ENCODE data around the gene DPF3.
"Not testable (repeated sequence)": the region's sequence is repeated elsewhere in the genome, so short reads cannot be mapped to it uniquely, and the experiment has no call there.

The DPF3 gene

GRCh38 chr14:72876710-72877063 is 17.2 kb downstream of the DPF3 start:
- H3K4me3 ChIP-seq (ENCODE audit: low read depth, low read length): no peak overlapping the region
- DNase-seq (ENCODE audit: low read depth): no peak
- TF ChIP-seq, protein P1, sequence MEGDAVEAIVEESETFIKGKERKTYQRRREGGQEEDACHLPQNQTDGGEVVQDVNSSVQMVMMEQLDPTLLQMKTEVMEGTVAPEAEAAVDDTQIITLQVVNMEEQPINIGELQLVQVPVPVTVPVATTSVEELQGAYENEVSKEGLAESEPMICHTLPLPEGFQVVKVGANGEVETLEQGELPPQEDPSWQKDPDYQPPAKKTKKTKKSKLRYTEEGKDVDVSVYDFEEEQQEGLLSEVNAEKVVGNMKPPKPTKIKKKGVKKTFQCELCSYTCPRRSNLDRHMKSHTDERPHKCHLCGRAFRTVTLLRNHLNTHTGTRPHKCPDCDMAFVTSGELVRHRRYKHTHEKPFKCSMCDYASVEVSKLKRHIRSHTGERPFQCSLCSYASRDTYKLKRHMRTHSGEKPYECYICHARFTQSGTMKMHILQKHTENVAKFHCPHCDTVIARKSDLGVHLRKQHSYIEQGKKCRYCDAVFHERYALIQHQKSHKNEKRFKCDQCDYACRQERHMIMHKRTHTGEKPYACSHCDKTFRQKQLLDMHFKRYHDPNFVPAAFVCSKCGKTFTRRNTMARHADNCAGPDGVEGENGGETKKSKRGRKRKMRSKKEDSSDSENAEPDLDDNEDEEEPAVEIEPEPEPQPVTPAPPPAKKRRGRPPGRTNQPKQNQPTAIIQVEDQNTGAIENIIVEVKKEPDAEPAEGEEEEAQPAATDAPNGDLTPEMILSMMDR (IDR thresholded peaks at IDR 0.05; ENCODE audit: low read depth, low read length, missing control alignments): no peak

- no peak overlapping the region for H3K4me3 ChIP-seq (ENCODE audit: low read depth, low read length)
- DNase-seq (ENCODE audit: low read depth): no peak
Measured at GRCh38 chr14:72876005-72876709, 17.7 kb downstream of the DPF3 start.

GRCh38 chr14:72870878-72871277 is 23.0 kb downstream of the DPF3 start:
- H3K4me3 ChIP-seq (ENCODE audit: low read depth, low read length); DNase-seq (ENCODE audit: low read depth): not testable (repeated sequence)

More at GRCh38 chr14:72876005-72876709, 17.7 kb downstream of the DPF3 start:
- TF ChIP-seq, protein P1 (IDR thresholded peaks at IDR 0.05; ENCODE audit: low read depth, low read length, missing control alignments): no peak

- H3K4me3 ChIP-seq (ENCODE audit: low read depth, low read length): no peak overlapping the region
- no peak for DNase-seq (ENCODE audit: low read depth)
- TF ChIP-seq, protein P1 (IDR thresholded peaks at IDR 0.05; ENCODE audit: low read depth, low read length, missing control alignments): no peak
Measured at GRCh38 chr14:72869407-72870329, 24.2 kb downstream of the DPF3 start.

- TF ChIP-seq, protein P1 (IDR thresholded peaks at IDR 0.05; ENCODE audit: low read depth, low read length, missing control alignments): no peak
- DNase-seq (ENCODE audit: low read depth): no peak
- no peak overlapping the region for H3K4me3 ChIP-seq (ENCODE audit: low read depth, low read length)
Measured at GRCh38 chr14:72868500-72868899, 25.4 kb downstream of the DPF3 start.

- TF ChIP-seq, protein P1 (IDR thresholded peaks at IDR 0.05; ENCODE audit: low read depth, low read length, missing control alignments): no peak
- no peak overlapping the region for H3K4me3 ChIP-seq (ENCODE audit: low read depth, low read length)
- no peak for DNase-seq (ENCODE audit: low read depth)
Measured at GRCh38 chr14:72864712-72865365, 29.1 kb downstream of the DPF3 start.

Measured in GM12864 (cell line).